NCI-H69 (cell line): Measurements from ENCODE around the gene SPATA46.
A peak's percentile ranks its signal among the peaks of the same experiment; 100 is the strongest.

Source experiments
- DNase-seq: peaks from one replicate; lab custom pipeline; 2025; lab: John Stamatoyannopoulos, UW

SPATA46 gene

GRCh38 chr1:162373541-162374260, 3.0 kb downstream of the SPATA46 start:
- DNase-seq: no peak

GRCh38 chr1:162373072-162373427, 3.6 kb downstream of the SPATA46 start:
- no peak for DNase-seq

GRCh38 chr1:162372159-162373071, 4.2 kb downstream of the SPATA46 start:
- no peak for DNase-seq

- no peak for DNase-seq
These were observed 5.0 kb downstream of the SPATA46 start for GRCh38 chr1:162371611-162372010.

GRCh38 chr1:162370721-162371120, 5.9 kb downstream of the SPATA46 start:
- DNase-seq: no peak

GRCh38 chr1:162370161-162370560, 6.5 kb downstream of the SPATA46 start:
- DNase-seq: no peak

- DNase-seq: no peak
These were observed 7.1 kb downstream of the SPATA46 start for GRCh38 chr1:162369571-162369970.

GRCh38 chr1:162368451-162368850, 8.2 kb downstream of the SPATA46 start:
- no peak for DNase-seq

- DNase-seq: no peak
These were observed 8.9 kb downstream of the SPATA46 start for GRCh38 chr1:162367772-162368171.

GRCh38 chr1:162367073-162367472, 9.6 kb downstream of the SPATA46 start:
- DNase-seq: no peak

GRCh38 chr1:162366671-162367070, 10.0 kb downstream of the SPATA46 start:
- DNase-seq: no peak

GRCh38 chr1:162366149-162366548, 10.5 kb downstream of the SPATA46 start:
- DNase-seq: no peak

GRCh38 chr1:162365284-162366020, 11.2 kb downstream of the SPATA46 start:
- no peak for DNase-seq

GRCh38 chr1:162364498-162364897, 12.2 kb downstream of the SPATA46 start:
- DNase-seq: peak; percentile 9

GRCh38 chr1:162363823-162364222, 12.8 kb downstream of the SPATA46 start:
- no peak for DNase-seq

- DNase-seq: no peak
These were observed 15.3 kb downstream of the SPATA46 start for GRCh38 chr1:162361349-162361748.

GRCh38 chr1:162360874-162361260, 15.8 kb downstream of the SPATA46 start:
- DNase-seq: no peak

GRCh38 chr1:162360237-162360873, 16.3 kb downstream of the SPATA46 start:
- no peak for DNase-seq

GRCh38 chr1:162359523-162360236, 17.0 kb downstream of the SPATA46 start:
- no peak for DNase-seq

GRCh38 chr1:162358928-162359327, 17.7 kb downstream of the SPATA46 start:
- DNase-seq: no peak

- peak; percentile 68 for DNase-seq
These were observed 18.9 kb downstream of the SPATA46 start for GRCh38 chr1:162357681-162358266.
